Transverse colon (tissue), 3 donors: Measurements from ENCODE around the gene MGAT1.

Experiments
- POLR2A ChIP-seq: fragments of 450-650 bp; IDR thresholded peaks from one replicate; pipeline ENCODE4 v1.6.1; 2016; ENCODE audit warnings: antibody characterized with exemption, mild to moderate bottlenecking, moderate library complexity
- TF ChIP-seq, protein P1 (sequence below), 5 experiments: fragments of 200-600 bp in 3 of 5; fragments of 450-650 bp in 2 of 5; sonication (generic) in 3 of 5; IDR thresholded peaks; 1 replicate in 2 of 5; 2 replicates in 3 of 5; pipeline ENCODE4 v1.5.1; 2016 to 2017; ENCODE audit warnings: antibody characterized with exemption in 5 of 5, inconsistent platforms in 3 of 5, mild to moderate bottlenecking in 2 of 5, moderate library complexity in 1 of 5

DNA sequence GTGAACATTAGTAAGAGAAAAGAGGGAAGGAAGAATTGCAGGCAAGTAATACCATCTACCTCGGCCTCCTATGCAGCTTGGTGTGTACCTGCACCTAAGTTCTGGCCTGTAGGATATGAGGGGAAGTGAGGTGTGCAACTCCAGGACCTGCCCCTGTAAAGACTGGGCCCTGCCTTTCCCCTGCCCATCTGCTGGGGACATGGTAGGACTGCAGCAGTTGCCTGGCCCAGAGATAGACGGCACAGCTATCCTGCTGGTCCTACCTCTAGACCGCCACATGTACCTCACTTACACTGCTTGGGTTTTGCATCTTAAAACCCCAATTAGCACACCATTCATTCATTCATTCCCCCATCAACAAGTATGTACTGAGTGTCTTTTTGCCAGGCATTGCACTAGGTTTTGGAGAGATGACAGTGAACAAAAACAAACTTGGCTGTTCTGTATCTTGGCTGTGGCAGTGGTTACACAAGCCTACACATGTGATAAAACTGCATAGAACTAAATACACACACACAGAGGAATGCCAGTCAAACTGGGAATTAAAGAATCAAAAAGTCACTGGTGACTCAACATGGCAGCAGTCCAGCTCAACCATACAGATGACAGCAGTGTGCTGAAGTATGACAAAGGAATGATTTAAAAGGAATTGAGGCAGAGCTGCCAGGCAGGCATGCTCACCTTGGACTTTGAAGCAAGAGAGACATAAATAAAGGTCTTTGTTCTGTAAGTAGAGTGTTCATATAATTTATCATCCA, 23.3 kb upstream of the MGAT1 start:
- TF ChIP-seq, protein P1, sequence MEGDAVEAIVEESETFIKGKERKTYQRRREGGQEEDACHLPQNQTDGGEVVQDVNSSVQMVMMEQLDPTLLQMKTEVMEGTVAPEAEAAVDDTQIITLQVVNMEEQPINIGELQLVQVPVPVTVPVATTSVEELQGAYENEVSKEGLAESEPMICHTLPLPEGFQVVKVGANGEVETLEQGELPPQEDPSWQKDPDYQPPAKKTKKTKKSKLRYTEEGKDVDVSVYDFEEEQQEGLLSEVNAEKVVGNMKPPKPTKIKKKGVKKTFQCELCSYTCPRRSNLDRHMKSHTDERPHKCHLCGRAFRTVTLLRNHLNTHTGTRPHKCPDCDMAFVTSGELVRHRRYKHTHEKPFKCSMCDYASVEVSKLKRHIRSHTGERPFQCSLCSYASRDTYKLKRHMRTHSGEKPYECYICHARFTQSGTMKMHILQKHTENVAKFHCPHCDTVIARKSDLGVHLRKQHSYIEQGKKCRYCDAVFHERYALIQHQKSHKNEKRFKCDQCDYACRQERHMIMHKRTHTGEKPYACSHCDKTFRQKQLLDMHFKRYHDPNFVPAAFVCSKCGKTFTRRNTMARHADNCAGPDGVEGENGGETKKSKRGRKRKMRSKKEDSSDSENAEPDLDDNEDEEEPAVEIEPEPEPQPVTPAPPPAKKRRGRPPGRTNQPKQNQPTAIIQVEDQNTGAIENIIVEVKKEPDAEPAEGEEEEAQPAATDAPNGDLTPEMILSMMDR (IDR thresholded peaks at IDR 0.05): no peak
- TF ChIP-seq POLR2A: no peak
